LNCAP (cell line): Measurements from ENCODE around the gene IL24.

Source experiments
- CTCF ChIP-seq: fragments of 450-650 bp; IDR thresholded peaks from 2 replicates; pipeline ENCODE4 v1.5.1; 2017; ENCODE audit warnings: mild to moderate bottlenecking

The IL24 gene

DNA sequence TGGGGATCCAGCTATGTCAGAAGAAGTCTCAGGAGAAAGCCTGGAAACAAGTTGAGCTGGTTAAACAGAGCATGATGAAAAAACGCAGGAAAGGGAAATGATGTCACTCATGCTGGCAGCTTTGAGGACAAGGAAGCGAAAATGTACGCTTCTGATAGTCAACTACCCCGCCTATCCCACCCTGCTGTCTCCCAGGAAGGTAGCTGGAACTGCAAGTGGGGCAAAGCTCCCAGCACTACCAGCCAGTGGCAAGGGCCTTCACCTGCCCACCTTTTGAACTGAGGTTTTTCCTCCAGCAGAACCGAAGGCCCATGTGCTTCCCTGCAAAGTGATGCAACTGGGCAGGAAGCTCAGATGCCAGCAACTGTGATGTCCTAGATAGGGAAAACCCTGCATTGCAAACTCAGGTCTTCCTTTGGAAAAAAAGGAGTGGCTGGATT lies 38.1 kb upstream of the IL24 start:
- TF ChIP-seq CTCF = no peak

- no peak for TF ChIP-seq CTCF
Measured at GRCh38 chr1:206860165-206860564, 37.1 kb upstream of the IL24 start.

GRCh38 chr1:206863266-206863665 lies 34.0 kb upstream of the IL24 start:
- TF ChIP-seq CTCF = no peak

DNA sequence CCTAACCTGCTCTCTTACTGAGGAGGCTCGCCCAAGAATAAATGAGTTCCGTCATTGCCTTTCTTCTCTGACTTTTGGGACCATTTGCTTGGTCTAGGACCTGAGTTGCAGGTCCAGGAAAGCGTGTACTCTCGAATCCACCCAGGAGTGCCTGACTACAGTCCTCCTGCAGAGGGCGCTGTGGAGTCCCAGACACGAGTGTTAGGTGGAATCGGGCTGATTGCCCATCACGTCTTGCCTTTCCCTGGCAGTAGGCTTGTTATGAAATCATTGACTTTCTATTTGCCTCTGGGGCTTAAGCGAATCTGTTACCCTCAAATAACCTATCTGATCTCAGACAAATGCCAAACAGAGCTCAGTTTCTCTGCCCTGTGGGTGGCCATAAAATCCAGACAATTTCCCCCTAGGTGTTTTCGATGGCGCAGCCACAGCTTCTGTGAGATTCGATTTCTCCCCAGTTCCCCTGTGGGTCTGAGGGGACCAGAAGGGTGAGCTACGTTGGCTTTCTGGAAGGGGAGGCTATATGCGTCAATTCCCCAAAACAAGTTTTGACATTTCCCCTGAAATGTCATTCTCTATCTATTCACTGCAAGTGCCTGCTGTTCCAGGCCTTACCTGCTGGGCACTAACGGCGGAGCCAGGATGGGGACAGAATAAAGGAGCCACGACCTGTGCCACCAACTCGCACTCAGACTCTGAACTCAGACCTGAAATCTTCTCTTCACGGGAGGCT lies 32.1 kb upstream of the IL24 start, which contains the start of gene IL20:
Gene IL20 (plus strand): TSS at position 685 of the 733 bp plus-strand sequence. CDS start 230 bp downstream, outside the sequence.
- peak; percentile 100 for TF ChIP-seq CTCF

DNA sequence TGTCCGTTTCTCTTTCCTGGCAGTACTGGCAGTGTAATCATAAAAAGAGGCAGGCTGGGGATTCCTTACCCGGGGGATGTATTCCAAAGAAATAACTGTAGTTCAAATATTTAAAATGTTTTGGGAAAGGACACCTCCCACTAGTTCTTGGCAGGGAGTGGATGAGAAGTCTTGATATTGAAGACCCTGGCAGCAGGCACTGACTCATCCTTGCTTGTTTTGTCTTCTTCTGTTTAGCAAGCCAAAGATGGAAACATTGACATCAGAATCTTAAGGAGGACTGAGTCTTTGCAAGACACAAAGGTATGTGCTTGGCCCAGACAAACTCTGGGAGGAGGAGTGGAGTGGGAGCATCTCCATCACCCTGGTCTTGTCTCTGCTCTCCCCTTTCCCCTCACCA lies 31.2 kb upstream of the IL24 start:
- TF ChIP-seq CTCF = no peak

GRCh38 chr1:206867239-206867638 lies 30.0 kb upstream of the IL24 start:
- no peak for TF ChIP-seq CTCF

DNA sequence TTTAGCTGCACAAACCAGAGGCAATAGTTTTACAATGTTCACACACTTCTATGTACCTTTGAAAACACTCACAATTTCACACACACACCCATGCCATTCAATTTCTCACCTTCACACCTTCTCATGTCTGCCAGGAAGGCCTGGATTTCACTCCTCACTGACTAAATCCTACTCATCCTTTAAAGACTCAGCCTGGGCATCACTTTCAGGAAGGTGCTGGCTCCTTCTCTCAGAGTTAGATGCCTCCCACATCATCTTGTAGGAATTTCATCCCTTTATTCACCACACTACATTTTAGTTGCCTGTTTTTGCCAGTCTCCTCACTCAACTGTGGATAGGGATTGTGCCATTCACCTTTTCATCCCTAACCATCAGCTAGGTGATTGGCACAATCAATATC lies 29.5 kb upstream of the IL24 start:
- TF ChIP-seq CTCF = no peak

DNA sequence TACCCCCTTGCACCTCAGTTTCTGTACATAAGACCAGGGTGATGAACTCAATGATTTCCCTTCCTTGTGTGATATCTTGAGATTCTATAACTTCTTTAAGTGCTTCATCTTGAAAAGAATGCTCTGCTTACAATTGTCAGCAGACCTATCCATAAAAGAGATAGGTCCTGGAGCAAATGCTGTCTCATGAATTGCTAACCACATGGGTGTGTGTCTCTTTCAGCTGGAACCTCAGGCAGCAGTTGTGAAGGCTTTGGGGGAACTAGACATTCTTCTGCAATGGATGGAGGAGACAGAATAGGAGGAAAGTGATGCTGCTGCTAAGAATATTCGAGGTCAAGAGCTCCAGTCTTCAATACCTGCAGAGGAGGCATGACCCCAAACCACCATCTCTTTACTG lies 29.0 kb upstream of the IL24 start:
- no peak for TF ChIP-seq CTCF
